ENCODE measurements around the gene EIF2B4. TPM values are rescaled to one million over a fixed set of nuclear protein-coding genes. Genes with fewer than 3 reads are reported as not detected.

The EIF2B4 gene
- total and polyA plus RNA-seq, 9 of the 15 experiments (the other 6 are each of a cell fraction or from before 2014, with no cell fraction given): 29.7 to 80.3 (median 58.9) TPM

GRCh38 chr2:27356382-27357181, 13.6 kb downstream of the EIF2B4 start, which contains the start of gene GTF3C2 (continued):
- TF ChIP-seq FOXJ2 (tag; IDR thresholded peaks at IDR 0.05) (peak; percentile 65), XRCC5 (IDR thresholded peaks at IDR 0.05; ENCODE audit: low read depth, low read length) (no peak), RERE (CRISPR knock-in tag; IDR thresholded peaks at IDR 0.05; ENCODE audit: borderline replicate concordance) (no peak), E2F1 (CRISPR knock-in tag; IDR thresholded peaks at IDR 0.05) (no peak; the same call in 1 of the 2 replicates), SMARCA5 (IDR thresholded peaks at IDR 0.05) (no peak), ZNF217 (CRISPR knock-in tag; IDR thresholded peaks at IDR 0.05) (no peak), L3MBTL2 (IDR thresholded peaks at IDR 0.05) (peak; percentile 97), NBN (IDR thresholded peaks at IDR 0.05; ENCODE audit: low read depth) (peak; percentile 56), ID3 (CRISPR knock-in tag; IDR thresholded peaks at IDR 0.05) (no peak), ID3 (tag; IDR thresholded peaks at IDR 0.05) (peak; percentile 62), POLR2H (tag; IDR thresholded peaks at IDR 0.05; ENCODE audit: low read depth) (0 out of 2 replicates have a peak, but pooled peaks have one; percentile 49), SIX5 (IDR thresholded peaks at IDR 0.05; ENCODE audit: borderline replicate concordance in 1 of 2, insufficient read depth in 1 of 2, low read depth in 1 of 2, low read length in 2 of 2) (peak; percentile 58 to 60; a peak in 3 of 4 replicates), ZFX (CRISPR knock-in tag; IDR thresholded peaks at IDR 0.05) (peak; percentile 97), ZNF764 (CRISPR knock-in tag; IDR thresholded peaks at IDR 0.05; ENCODE audit: low read depth) (no peak), KDM2B (CRISPR knock-in tag; IDR thresholded peaks at IDR 0.05) (no peak), RAD21 (CRISPR knock-in tag; conservative IDR thresholded peaks at IDR 0.05 in 1 of 2, IDR thresholded peaks at IDR 0.05 in 1 of 2) (no peak), ZNF263 (CRISPR knock-in tag; IDR thresholded peaks at IDR 0.05; ENCODE audit: borderline replicate concordance) (peak; percentile 35; the same call in 1 of the 2 replicates), NFIC (IDR thresholded peaks at IDR 0.05) (no peak; the same call in 1 of the 2 replicates), ZNF277 (CRISPR knock-in tag; IDR thresholded peaks at IDR 0.05; ENCODE audit: borderline replicate concordance) (no peak)

Data from K562 (cell line).